ENCODE results near the gene C22orf23. TPM values are rescaled to one million over a fixed set of nuclear protein-coding genes. Genes with fewer than 3 reads are reported as not detected.

C22orf23 gene
- total RNA-seq, 1 donor from 2014 or later: not detected

- no peak for TF ChIP-seq CTCF (IDR thresholded peaks at IDR 0.05; ENCODE audit: insufficient read depth, low read length, poor library complexity, severe bottlenecking)
- Histone ChIP-seq H3K36me3 (ENCODE audit: control insufficient read depth, insufficient read depth, low read length) (no peaks in the 10 kb centered on the region), H3K27me3 (ENCODE audit: control insufficient read depth, insufficient read depth, low read length) (no peaks in the 10 kb centered on the region), H3K4me3 (ENCODE audit: low read depth, low read length) (no peak overlapping the region)
- no peak for DNase-seq (ENCODE audit: low read depth)
Observed at GRCh38 chr22:37970864-37971263, 17.5 kb upstream of the C22orf23 start.

DNA sequence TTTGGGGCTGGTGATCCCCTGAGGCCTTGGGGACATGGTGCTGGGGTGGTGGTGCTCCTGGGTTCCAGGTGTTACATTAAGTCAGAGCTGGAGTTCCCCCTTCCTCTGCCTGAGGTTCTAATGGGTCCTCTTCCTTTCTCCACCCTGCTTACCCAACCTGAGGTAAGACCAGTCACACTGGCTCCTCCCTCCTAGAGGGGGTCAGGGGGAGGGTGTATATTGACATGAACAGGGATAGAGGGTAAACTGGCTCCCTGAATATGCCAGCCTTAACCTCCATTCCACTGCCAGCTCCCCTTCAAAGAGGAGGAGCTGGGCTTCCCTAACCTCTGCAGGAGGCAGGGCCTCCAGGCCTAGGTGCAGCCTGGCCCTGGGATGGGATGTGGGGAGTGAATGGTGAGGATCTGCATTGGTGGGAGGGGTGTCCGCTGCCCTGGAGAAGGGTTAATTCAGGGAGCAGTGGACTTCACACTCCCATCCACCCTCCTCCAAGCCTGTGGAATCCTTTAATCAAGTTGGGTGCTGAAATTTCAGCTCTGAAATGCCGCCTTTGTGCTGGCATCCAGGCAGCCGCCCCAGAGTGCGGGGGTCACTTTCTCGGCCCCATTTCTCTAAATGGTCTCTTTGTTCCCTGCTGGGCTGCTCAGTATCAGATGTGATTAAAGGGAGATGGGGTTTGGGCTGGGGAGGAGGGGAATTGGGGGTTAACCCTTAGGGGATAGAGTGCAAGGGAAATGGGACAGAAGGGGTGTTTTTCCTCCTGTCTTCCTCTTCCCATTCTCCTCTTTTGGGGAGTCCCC is 15.3 kb upstream of the C22orf23 start:
- Histone ChIP-seq H3K27me3 (ENCODE audit: control insufficient read depth, insufficient read depth, low read length) (no peaks in the 10 kb centered on the region), H3K4me3 (ENCODE audit: low read depth, low read length) (no peak overlapping the region), H3K36me3 (ENCODE audit: control insufficient read depth, insufficient read depth, low read length) (no peaks in the 10 kb centered on the region)
- TF ChIP-seq CTCF (IDR thresholded peaks at IDR 0.05; ENCODE audit: insufficient read depth, low read length, poor library complexity, severe bottlenecking): no peak
- DNase-seq (ENCODE audit: low read depth): no peak

GRCh38 chr22:37967637-37968451 is 14.4 kb upstream of the C22orf23 start:
- no peak for DNase-seq (ENCODE audit: low read depth)
- no peaks in the 10 kb centered on the region for H3K27me3 ChIP-seq (ENCODE audit: control insufficient read depth, insufficient read depth, low read length)
- H3K4me3 ChIP-seq (ENCODE audit: low read depth, low read length): no peak overlapping the region
- H3K36me3 ChIP-seq (ENCODE audit: control insufficient read depth, insufficient read depth, low read length): no peaks in the 10 kb centered on the region
- TF ChIP-seq CTCF (IDR thresholded peaks at IDR 0.05; ENCODE audit: insufficient read depth, low read length, poor library complexity, severe bottlenecking): no peak

DNA sequence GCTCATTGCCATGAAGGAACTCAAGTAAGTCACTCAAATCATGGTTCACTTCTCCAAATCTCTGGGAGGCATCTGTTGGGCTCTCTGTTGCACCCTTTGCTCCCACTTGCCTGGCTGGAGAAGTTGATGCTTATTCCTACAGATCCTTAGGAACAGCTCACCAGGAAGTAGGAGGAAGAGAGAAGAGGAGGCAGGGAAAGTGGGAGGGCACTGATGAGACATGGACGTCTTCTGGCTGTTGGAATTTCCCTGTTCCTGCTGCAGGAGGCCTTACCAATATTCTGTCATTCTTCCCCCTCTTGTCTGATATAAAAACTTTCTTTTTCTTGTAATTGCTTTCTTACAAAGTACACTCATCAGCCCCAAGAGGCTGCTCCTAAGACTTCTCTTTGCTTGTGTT is 13.7 kb upstream of the C22orf23 start:
- no peaks in the 10 kb centered on the region for H3K36me3 ChIP-seq (ENCODE audit: control insufficient read depth, insufficient read depth, low read length)
- no peak for DNase-seq (ENCODE audit: low read depth)
- H3K27me3 ChIP-seq (ENCODE audit: control insufficient read depth, insufficient read depth, low read length): no peaks in the 10 kb centered on the region
- H3K4me3 ChIP-seq (ENCODE audit: low read depth, low read length): no peak overlapping the region
- TF ChIP-seq CTCF (IDR thresholded peaks at IDR 0.05; ENCODE audit: insufficient read depth, low read length, poor library complexity, severe bottlenecking): no peak

- Histone ChIP-seq H3K27me3 (ENCODE audit: control insufficient read depth, insufficient read depth, low read length) (no peaks in the 10 kb centered on the region), H3K36me3 (ENCODE audit: control insufficient read depth, insufficient read depth, low read length) (no peaks in the 10 kb centered on the region), H3K4me3 (ENCODE audit: low read depth, low read length) (no peak overlapping the region)
- no peak for TF ChIP-seq CTCF (IDR thresholded peaks at IDR 0.05; ENCODE audit: insufficient read depth, low read length, poor library complexity, severe bottlenecking)
- DNase-seq (ENCODE audit: low read depth): no peak
Observed at GRCh38 chr22:37965940-37966664, 12.7 kb upstream of the C22orf23 start.

Measured in kidney epithelial cell (primary cell).